ENCODE data around the gene KIAA1755. TPM values are rescaled to one million over a fixed set of nuclear protein-coding genes. Genes with fewer than 3 reads are reported as not detected.

KIAA1755 gene
- total and polyA plus RNA-seq, 2 of the 4 experiments (the other 2 are of a cell fraction) = 2.5 to 5.1 TPM

DNA sequence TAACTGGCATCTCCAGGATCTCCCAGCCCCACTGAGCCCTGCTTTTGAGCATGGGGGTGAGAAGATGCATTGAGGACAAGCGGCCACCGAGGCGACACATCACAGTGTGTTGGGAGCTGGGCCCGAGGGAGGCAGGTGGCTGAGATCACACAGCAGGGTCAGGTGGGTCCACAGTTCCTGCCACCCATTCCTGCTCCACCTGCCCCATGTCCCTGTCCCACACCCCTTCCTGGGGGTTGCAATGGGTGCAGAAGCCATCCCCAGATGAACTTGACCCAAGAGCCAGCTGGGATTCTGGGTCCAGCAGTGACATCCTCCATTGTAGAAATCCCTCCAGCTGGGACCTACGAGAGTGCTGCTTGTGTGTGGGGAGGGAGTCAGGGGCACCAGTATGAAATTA is 96.5 kb downstream of the KIAA1755 start:
- peak overlapping the region; percentile 13 for H4K5ac ChIP-seq (ENCODE audit: low read depth, low read length)
- peak overlapping the region; percentile 99 for H2AK5ac ChIP-seq (ENCODE audit: low read depth, low read length)
- peak overlapping the region; percentile 15; the same call in 1 of the 2 replicates for H3K18ac ChIP-seq (ENCODE audit: low read depth, low read length)
- peak overlapping the region; percentile 16; the same call in 1 of the 2 replicates for H3K14ac ChIP-seq (replicated peaks; ENCODE audit: low read depth, low read length)
- intact Hi-C loops (cut with micrococcal nuclease) (no loop called here), in situ Hi-C loops (cut with MboI; ENCODE audit: low sequenced_read_pairs) (no loop called here), dilution Hi-C loops (cut with HindIII; ENCODE audit: low sequenced_read_pairs, unreplicated experiment) (no loop called here)
- peak overlapping the region; percentile 50 for H3K4me3 ChIP-seq (ENCODE audit: insufficient read depth, low read depth, low read length)
- H3K9me1 ChIP-seq (ENCODE audit: insufficient read depth, low read length) = peaks cover 27% of the 10 kb centered on the region
- ATAC-seq (ENCODE audit: low read depth) = no peak
- peak overlapping the region in 1 of 2 experiments; percentile 42; a peak in 1 of 4 replicates for H4K8ac ChIP-seq (ENCODE audit: low read depth in 2 of 2, low read length in 2 of 2)
- no peak overlapping the region for H2BK15ac ChIP-seq (ENCODE audit: low read depth, low read length)
- peak overlapping the region; percentile 64; the same call in 1 of the 2 replicates for H3K9ac ChIP-seq (ENCODE audit: low read depth, low read length)
- POLR2A ChIA-PET (ENCODE audit: unreplicated experiment) = interaction anchor here (0.6 kb wide), 1 partner anchor 71 kb away, joined by 7 read pairs; no protein-coding TSS in a partner anchor
- H3K56ac ChIP-seq (ENCODE audit: extremely low read depth, insufficient read depth, low read length) = no peak overlapping the region
- BruUV-seq (replicated peaks) = no TSS peak
- peaks cover 20% of the 10 kb centered on the region for H3K36me3 ChIP-seq (ENCODE audit: control insufficient read depth, insufficient read depth, low read length)
- H2BK20ac ChIP-seq (ENCODE audit: low read depth, low read length) = peak overlapping the region; percentile 16; the same call in 1 of the 2 replicates
- 100% methylated on average over 1 of the region's 5 CpGs; no CpG with 5 or more reads in 1 of the 2 experiments for WGBS, 2 experiments (ENCODE audit: extremely low coverage in 2 of 2, insufficient read length in 1 of 2)
- H3K23ac ChIP-seq (ENCODE audit: low read depth, low read length) = peak overlapping the region; percentile 40; the same call in 1 of the 2 replicates
- H2BK5ac ChIP-seq (ENCODE audit: low read depth, low read length, poor library complexity, severe bottlenecking) = no peak overlapping the region
- H4K20me1 ChIP-seq (ENCODE audit: insufficient read depth, low read length) = no peaks in the 10 kb centered on the region; the same call in 1 of the 2 replicates
- H3K27me3 ChIP-seq (ENCODE audit: control insufficient read depth, insufficient read depth, low read length) = no peaks in the 10 kb centered on the region
- peak overlapping the region; percentile 6; the same call in 1 of the 2 replicates for H2BK120ac ChIP-seq (ENCODE audit: low read depth, low read length)
- no peak for DNase-seq
- H3K4ac ChIP-seq (ENCODE audit: low read depth, low read length) = peak overlapping the region; percentile 27; the same call in 1 of the 2 replicates
- H3K9me3 ChIP-seq (ENCODE audit: control insufficient read depth, insufficient read depth, low read length) = no peaks in the 10 kb centered on the region
- no peak overlapping the region for H2AFZ ChIP-seq (replicated peaks; ENCODE audit: low read length, poor library complexity)
- H3K4me1 ChIP-seq (ENCODE audit: control insufficient read depth, insufficient read depth, low read length) = peaks cover 43% of the 10 kb centered on the region
- CTCF ChIA-PET = interaction anchor here (0.9 to 2.4 kb wide), 5 partner anchors 23 to 93 kb away, joined by 3 to 9 read pairs (median 4); no protein-coding TSS in a partner anchor
- peaks cover 24 to 67% of the 10 kb centered on the region in 2 experiments for H3K79me1 ChIP-seq (ENCODE audit: low read depth in 1 of 2, low read length in 2 of 2)
- peak overlapping the region; percentile 29 for H4K91ac ChIP-seq (ENCODE audit: insufficient read depth, low read depth, low read length)
- TF ChIP-seq NFE2L2 (IDR thresholded peaks at IDR 0.05; ENCODE audit: low read depth, low read length) (no peak), RCOR1 (IDR thresholded peaks at IDR 0.05; ENCODE audit: insufficient replicate concordance, low read length) (no peak), MAFK (IDR thresholded peaks at IDR 0.05; ENCODE audit: low read depth, low read length) (no peak), POLR2A (IDR thresholded peaks at IDR 0.05; ENCODE audit: low read depth, low read length) (no peak)
- 0 out of 2 replicates have a peak overlapping the region, but pooled peaks have one; percentile 8 for H3K27ac ChIP-seq (ENCODE audit: insufficient read depth, low read length)
- H3K4me2 ChIP-seq (ENCODE audit: low read depth, low read length) = peak overlapping the region; percentile 96
- H2AK9ac ChIP-seq (replicated peaks; ENCODE audit: low read depth, low read length, poor library complexity) = no peak overlapping the region

Measured in IMR-90 (cell line).